ENCODE data around the gene MSMP. TPM values are rescaled to one million over a fixed set of nuclear protein-coding genes. Genes with fewer than 3 reads are reported as not detected.
A peak's percentile ranks its signal among the peaks of the same experiment; 100 is the strongest.

MSMP gene
- total RNA-seq, 4 donors from 2014 or later, result not detected

DNA sequence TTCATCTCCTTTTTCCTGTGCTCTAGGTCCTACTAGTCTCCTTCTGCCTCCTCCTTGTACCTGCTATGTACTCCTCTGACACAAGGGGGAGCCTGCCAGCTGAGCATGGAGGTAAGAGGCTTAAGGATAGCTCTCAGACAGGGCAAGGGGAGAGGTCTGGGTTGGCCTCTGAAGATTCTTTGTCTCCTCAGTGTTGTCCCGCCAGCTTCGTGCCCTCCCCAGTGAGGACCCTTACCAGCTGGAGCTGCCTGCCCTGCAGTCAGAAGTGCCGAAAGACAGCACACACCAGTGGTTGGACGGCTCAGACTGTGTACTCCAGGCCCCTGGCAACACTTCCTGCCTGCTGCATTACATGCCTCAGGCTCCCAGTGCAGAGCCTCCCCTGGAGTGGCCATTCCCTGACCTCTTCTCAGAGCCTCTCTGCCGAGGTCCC is 17.9 kb downstream of the MSMP start:
- peaks cover 0 to 69% (median 0%) of the 10 kb centered on the region in 3 donors for H3K36me3 ChIP-seq

DNA sequence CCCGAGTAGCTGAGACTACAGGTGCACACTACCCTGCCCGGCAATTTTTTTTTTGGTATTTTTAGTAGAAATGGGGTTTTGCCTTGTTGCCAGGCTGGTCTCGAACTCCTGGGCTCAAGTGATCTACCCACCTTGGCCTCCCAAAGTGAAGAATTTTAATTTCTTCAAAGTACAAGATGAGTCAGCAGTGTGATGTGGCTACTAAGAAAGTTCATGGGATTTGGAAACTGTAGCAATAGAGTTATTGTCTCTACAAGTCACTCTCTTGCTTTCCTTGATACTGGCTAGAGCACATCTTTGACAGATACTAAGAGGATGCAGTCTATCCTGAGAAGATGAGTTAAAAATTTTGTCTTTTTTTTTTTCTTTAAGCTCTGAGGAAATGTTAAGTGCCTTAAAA is 20.0 kb downstream of the MSMP start:
- no peaks in the 10 kb centered on the region for H3K9me3 ChIP-seq
- peaks cover 4 to 36% (median 12%) of the 10 kb centered on the region in 4 donors for H3K4me1 ChIP-seq
- no peak overlapping the region for H3K4me3 ChIP-seq
- peak overlapping the region in 1 of 4 donors; percentile 100 for H3K27ac ChIP-seq
- no peak for TF ChIP-seq POLR2A (IDR thresholded peaks at IDR 0.05)
- TF ChIP-seq, protein P1, sequence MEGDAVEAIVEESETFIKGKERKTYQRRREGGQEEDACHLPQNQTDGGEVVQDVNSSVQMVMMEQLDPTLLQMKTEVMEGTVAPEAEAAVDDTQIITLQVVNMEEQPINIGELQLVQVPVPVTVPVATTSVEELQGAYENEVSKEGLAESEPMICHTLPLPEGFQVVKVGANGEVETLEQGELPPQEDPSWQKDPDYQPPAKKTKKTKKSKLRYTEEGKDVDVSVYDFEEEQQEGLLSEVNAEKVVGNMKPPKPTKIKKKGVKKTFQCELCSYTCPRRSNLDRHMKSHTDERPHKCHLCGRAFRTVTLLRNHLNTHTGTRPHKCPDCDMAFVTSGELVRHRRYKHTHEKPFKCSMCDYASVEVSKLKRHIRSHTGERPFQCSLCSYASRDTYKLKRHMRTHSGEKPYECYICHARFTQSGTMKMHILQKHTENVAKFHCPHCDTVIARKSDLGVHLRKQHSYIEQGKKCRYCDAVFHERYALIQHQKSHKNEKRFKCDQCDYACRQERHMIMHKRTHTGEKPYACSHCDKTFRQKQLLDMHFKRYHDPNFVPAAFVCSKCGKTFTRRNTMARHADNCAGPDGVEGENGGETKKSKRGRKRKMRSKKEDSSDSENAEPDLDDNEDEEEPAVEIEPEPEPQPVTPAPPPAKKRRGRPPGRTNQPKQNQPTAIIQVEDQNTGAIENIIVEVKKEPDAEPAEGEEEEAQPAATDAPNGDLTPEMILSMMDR (IDR thresholded peaks at IDR 0.05), result no peak
- H3K36me3 ChIP-seq, result peaks cover 0 to 47% (median 0%) of the 10 kb centered on the region in 3 donors
- DNase-seq, result no peak
- no peaks in the 10 kb centered on the region for H3K27me3 ChIP-seq

More for the DNA sequence above, 17.9 kb downstream of the MSMP start:
- H3K4me3 ChIP-seq, result no peak overlapping the region
- peak overlapping the region in 3 of 4 donors; percentile 21 to 48 (median 25) for H3K27ac ChIP-seq
- peak; percentile 67 to 87 (median 76) for DNase-seq
- no peaks in the 10 kb centered on the region for H3K27me3 ChIP-seq
- no peaks in the 10 kb centered on the region for H3K9me3 ChIP-seq
- TF ChIP-seq, protein P1 (IDR thresholded peaks at IDR 0.05), result peak; percentile 61 to 91 (median 80)
- peak in 1 of 2 donors; percentile 26 for TF ChIP-seq POLR2A (IDR thresholded peaks at IDR 0.05)
- H3K4me1 ChIP-seq, result peaks cover 0 to 15% (median 2%) of the 10 kb centered on the region in 4 donors

DNA sequence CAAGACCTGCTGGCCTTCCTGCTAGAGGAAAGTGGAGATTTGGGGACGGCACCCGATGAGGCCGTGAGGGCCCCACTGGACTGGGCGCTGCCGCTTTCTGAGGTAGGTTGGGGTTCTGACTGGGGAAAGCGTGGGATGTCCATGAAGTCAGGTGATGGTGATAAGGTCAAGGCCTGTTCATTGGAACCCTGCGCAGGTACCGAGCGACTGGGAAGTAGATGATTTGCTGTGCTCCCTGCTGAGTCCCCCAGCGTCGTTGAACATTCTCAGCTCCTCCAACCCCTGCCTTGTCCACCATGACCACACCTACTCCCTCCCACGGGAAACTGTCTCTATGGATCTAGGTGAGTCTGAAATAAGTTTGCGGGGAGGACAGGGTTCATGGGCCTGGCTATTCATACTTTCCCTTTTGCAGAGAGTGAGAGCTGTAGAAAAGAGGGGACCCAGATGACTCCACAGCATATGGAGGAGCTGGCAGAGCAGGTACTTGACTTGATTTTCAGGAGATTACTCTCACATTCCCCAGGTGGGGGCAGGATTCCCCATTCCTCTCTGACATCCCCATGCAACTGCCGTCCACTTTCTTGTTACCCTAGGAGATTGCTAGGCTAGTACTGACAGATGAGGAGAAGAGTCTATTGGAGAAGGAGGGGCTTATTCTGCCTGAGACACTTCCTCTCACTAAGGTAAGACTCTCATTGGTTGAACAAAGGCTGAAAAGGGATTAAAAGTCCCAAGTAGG is 21.1 kb downstream of the MSMP start:
- Histone ChIP-seq H3K27me3 (no peaks in the 10 kb centered on the region), H3K27ac (peak overlapping the region; percentile 94 to 100 (median 96)), H3K4me1 (peaks cover 6 to 47% (median 19%) of the 10 kb centered on the region in 4 donors), H3K36me3 (peaks cover 0 to 36% (median 0%) of the 10 kb centered on the region in 3 donors), H3K9me3 (no peaks in the 10 kb centered on the region), H3K4me3 (peak overlapping the region; percentile 64 to 92 (median 72))
- peak in 2 of 3 donors; percentile 47 to 58 for DNase-seq
- TF ChIP-seq, protein P1 (IDR thresholded peaks at IDR 0.05), result peak in 1 of 6 experiments; percentile 8
- TF ChIP-seq POLR2A (IDR thresholded peaks at IDR 0.05), result no peak

DNA sequence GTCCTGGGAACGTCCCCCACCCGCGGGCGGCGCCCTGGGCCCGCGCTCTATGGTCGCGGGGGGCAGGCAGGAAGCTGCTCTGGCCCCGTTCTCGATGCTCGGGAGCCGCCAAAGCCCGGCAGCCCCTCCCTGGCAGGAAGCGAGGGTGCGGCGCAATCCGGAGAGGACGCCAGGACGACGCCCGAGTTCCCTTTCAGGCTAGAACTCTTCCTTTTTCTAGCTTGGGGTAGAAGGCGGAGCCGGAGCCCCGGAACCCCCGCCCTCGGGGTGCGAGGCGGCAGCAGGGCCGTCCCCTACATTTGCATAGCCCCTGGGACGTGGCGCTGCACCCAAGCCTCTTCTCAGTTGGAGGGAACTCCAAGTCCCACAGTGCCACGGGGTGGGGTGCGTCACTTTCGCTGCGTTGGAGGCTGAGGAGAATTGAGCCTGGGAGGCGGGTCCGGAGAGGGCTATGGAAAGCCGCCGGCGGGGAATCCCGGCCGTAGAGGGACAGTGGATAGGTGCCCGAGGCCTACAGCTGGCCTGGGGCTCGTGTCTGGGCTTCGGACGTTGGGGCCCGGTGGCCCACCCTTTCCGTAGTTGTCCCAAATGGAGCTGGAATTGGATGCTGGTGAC is 21.8 kb downstream of the MSMP start, which contains the start of the genes CREB3 and TLN1:
Gene CREB3 (plus strand): TSS at position 482 of the 615 bp plus-strand sequence. CDS start 107 bp downstream, at position 589.
Gene TLN1 (minus strand): TSS at position 11 of the 615 bp plus-strand sequence. CDS start 6,501 bp downstream, outside the sequence.
- peaks cover 7 to 54% (median 24%) of the 10 kb centered on the region in 4 donors for H3K4me1 ChIP-seq
- TF ChIP-seq POLR2A (IDR thresholded peaks at IDR 0.05), result peak; percentile 80 to 89
- TF ChIP-seq, protein P1 (IDR thresholded peaks at IDR 0.05), result peak in 1 of 6 experiments; percentile 15

DNA sequence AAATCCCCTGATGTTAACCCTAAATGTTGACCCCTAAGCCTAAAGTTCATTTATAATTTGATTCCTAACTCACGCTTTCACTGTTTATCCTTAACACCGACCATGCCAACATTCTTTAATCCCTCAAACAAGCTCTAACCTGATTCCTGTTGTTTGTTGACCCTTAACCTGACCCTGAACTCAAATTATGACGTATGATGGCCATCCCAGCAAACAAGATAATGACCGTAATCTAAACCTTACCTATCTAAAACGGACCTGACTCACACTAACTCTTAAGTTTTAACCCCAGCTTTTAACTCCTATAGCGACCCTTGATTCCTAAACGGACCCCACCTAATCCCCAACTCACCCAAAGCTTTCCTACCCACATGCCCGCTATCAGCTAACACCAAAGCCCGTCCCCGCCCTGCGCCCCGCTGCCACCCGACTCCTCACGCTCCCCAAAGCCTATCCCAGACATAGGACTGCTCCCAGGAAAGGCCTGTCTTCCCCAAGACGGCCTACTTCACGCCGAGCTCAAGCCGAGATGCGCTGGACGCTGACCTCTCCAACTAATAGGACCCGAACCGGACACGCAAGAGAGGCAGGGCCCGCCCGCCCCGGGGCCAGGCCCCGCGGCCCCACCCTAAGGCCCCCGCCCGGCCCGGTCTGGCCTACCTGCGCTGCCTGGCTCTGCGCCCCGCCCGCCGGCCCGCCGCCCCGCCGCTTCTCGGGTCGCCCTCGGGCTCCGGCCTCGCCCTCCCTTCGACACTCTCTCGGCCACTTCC is 22.5 kb downstream of the MSMP start:
- H3K4me3 ChIP-seq, result peak overlapping the region; percentile 64 to 92 (median 72)
- H3K4me1 ChIP-seq, result peaks cover 9 to 61% (median 28%) of the 10 kb centered on the region in 4 donors
- no peaks in the 10 kb centered on the region for H3K9me3 ChIP-seq
- peak overlapping the region; percentile 94 to 100 (median 96) for H3K27ac ChIP-seq
- peaks cover 0 to 22% (median 0%) of the 10 kb centered on the region in 3 donors for H3K36me3 ChIP-seq
- peak in 1 of 3 donors; percentile 45 for DNase-seq
- H3K27me3 ChIP-seq, result no peaks in the 10 kb centered on the region
- TF ChIP-seq, protein P1 (IDR thresholded peaks at IDR 0.05), result no peak
- TF ChIP-seq POLR2A (IDR thresholded peaks at IDR 0.05), result no peak

More for the DNA sequence above, 21.8 kb downstream of the MSMP start, which contains the start of the genes CREB3 and TLN1:
- Histone ChIP-seq H3K27ac (peak within 1 kb of the TSS; percentile 94 to 100 (median 96)), H3K9me3 (no peaks in the 10 kb centered on the region), H3K36me3 (peaks cover 0 to 29% (median 0%) of the 10 kb centered on the region in 3 donors), H3K27me3 (no peaks in the 10 kb centered on the region), H3K4me3 (peak within 1 kb of the TSS; percentile 64 to 92 (median 72))
- peak; percentile 96 to 99 (median 98) for DNase-seq

Measured in Peyer's patch (tissue), 4 donors.